ENCODE results near the gene CARM1. TPM values are rescaled to one million over a fixed set of nuclear protein-coding genes. Genes with fewer than 3 reads are reported as not detected.
"Not testable (repeated sequence)": the region's sequence is repeated elsewhere in the genome, so short reads cannot be mapped to it uniquely, and the experiment has no call there.

Gene CARM1
- total RNA-seq, 4 donors from 2014 or later = 17.0 to 37.1 (median 18.8) TPM

GRCh38 chr19:10874024-10874423 lies 2.7 kb downstream of the CARM1 start:
- TF ChIP-seq POLR2A (IDR thresholded peaks at IDR 0.05) = no peak
- TF ChIP-seq POLR2AphosphoS5 (IDR thresholded peaks at IDR 0.05) = no peak
- no peak overlapping the region for H3K27ac ChIP-seq
- WGBS, 2 donors (ENCODE audit: low coverage in 1 of 2) = 70 to 100% methylated on average over 1 of the region's 1 CpG
- no peak for ATAC-seq
- H3K27me3 ChIP-seq = no peaks in the 10 kb centered on the region
- no peak overlapping the region for H3K4me3 ChIP-seq
- peaks cover 0 to 78% (median 32%) of the 10 kb centered on the region in 3 donors for H3K4me1 ChIP-seq
- H3K36me3 ChIP-seq = no peaks in the 10 kb centered on the region
- no peaks in the 10 kb centered on the region for H3K9me3 ChIP-seq

- TF ChIP-seq POLR2AphosphoS5 (IDR thresholded peaks at IDR 0.05) (no peak), CTCF (IDR thresholded peaks at IDR 0.05) (no peak), POLR2A (IDR thresholded peaks at IDR 0.05) (no peak), EP300 (IDR thresholded peaks at IDR 0.05) (no peak)
- WGBS, 2 donors (ENCODE audit: low coverage in 1 of 2) = 60% methylated on average over 1 of the region's 10 CpGs; no CpG with 5 or more reads in 1 of the 2 donors
- H3K27me3 ChIP-seq = no peaks in the 10 kb centered on the region
- H3K27ac ChIP-seq = peak overlapping the region in 3 of 4 donors; percentile 20 to 51 (median 43)
- H3K4me3 ChIP-seq = no peak overlapping the region
- H3K9me3 ChIP-seq = no peaks in the 10 kb centered on the region
- peaks cover 0 to 94% (median 35%) of the 10 kb centered on the region in 3 donors for H3K4me1 ChIP-seq
- H3K36me3 ChIP-seq = no peaks in the 10 kb centered on the region
- ATAC-seq = peak; percentile 31
These were observed 5.3 kb downstream of the CARM1 start for GRCh38 chr19:10876459-10877240.

GRCh38 chr19:10877608-10878007 lies 6.3 kb downstream of the CARM1 start:
- 91 to 97% methylated on average over 5 to 9 of the region's 9 CpGs for WGBS, 2 donors (ENCODE audit: low coverage in 1 of 2)
- ATAC-seq = not testable (repeated sequence)
- H3K27ac ChIP-seq = peak overlapping the region in 2 of 4 donors; percentile 43 to 51

GRCh38 chr19:10878253-10878652 lies 6.9 kb downstream of the CARM1 start:
- WGBS, 2 donors (ENCODE audit: low coverage in 1 of 2) = 60 to 74% methylated on average over 1 to 3 of the region's 3 CpGs
- Histone ChIP-seq H3K9me3 (no peaks in the 10 kb centered on the region), H3K27me3 (no peaks in the 10 kb centered on the region), H3K36me3 (no peaks in the 10 kb centered on the region), H3K27ac (no peak overlapping the region), H3K4me1 (peaks cover 0 to 96% (median 30%) of the 10 kb centered on the region in 3 donors), H3K4me3 (no peak overlapping the region)
- TF ChIP-seq POLR2AphosphoS5 (IDR thresholded peaks at IDR 0.05) (no peak), CTCF (IDR thresholded peaks at IDR 0.05) (no peak), POLR2A (IDR thresholded peaks at IDR 0.05) (no peak), EP300 (IDR thresholded peaks at IDR 0.05) (no peak)
- ATAC-seq = no peak

More at GRCh38 chr19:10877608-10878007, 6.3 kb downstream of the CARM1 start:
- H3K36me3 ChIP-seq, H3K4me3 ChIP-seq, H3K9me3 ChIP-seq, H3K27me3 ChIP-seq: not testable (repeated sequence)
- peaks cover 0 to 97% (median 36%) of the 10 kb centered on the region in 3 donors for H3K4me1 ChIP-seq

- Histone ChIP-seq H3K36me3 (no peaks in the 10 kb centered on the region), H3K4me3 (no peak overlapping the region), H3K9me3 (no peaks in the 10 kb centered on the region), H3K27me3 (no peaks in the 10 kb centered on the region), H3K27ac (no peak overlapping the region), H3K4me1 (peaks cover 0 to 83% (median 30%) of the 10 kb centered on the region in 3 donors)
- no peak for TF ChIP-seq POLR2A (IDR thresholded peaks at IDR 0.05)
- TF ChIP-seq CTCF (IDR thresholded peaks at IDR 0.05) = no peak
- TF ChIP-seq POLR2AphosphoS5 (IDR thresholded peaks at IDR 0.05) = no peak
- TF ChIP-seq EP300 (IDR thresholded peaks at IDR 0.05) = no peak
- 62 to 90% methylated on average over 2 to 4 of the region's 14 CpGs for WGBS, 2 donors (ENCODE audit: low coverage in 1 of 2)
- no peak for ATAC-seq
These were observed 10.2 kb downstream of the CARM1 start for GRCh38 chr19:10881403-10882107.

All from gastroesophageal sphincter (tissue), 4 donors.